ENCODE results near the gene IRAG1. TPM values are rescaled to one million over a fixed set of nuclear protein-coding genes. Genes with fewer than 3 reads are reported as not detected.

IRAG1 gene
- total RNA-seq, 1 experiment from 2014 or later: not detected

GRCh38 chr11:10720881-10721376 is 27.4 kb upstream of the IRAG1 start:
- CTCF ChIA-PET: no interaction called here
- intact Hi-C loops (cut with micrococcal nuclease): no loop called here
- Mint-ChIP-seq H3K36me3 (ENCODE audit: insufficient read depth, unreplicated experiment) (no peaks in the 10 kb centered on the region), H3K27me3 (ENCODE audit: insufficient read depth, unreplicated experiment) (peaks cover 11% of the 10 kb centered on the region), H3K9me3 (ENCODE audit: unreplicated experiment) (peaks cover 9% of the 10 kb centered on the region), H3K4me3 (ENCODE audit: unreplicated experiment) (no peak overlapping the region), H3K27ac (ENCODE audit: low read depth, unreplicated experiment) (no peak overlapping the region), H3K4me1 (ENCODE audit: insufficient read depth, unreplicated experiment) (no peaks in the 10 kb centered on the region)
- DNase-seq (ENCODE audit: unreplicated experiment): no peak
- no peak for TF ChIP-seq CTCF (IDR thresholded peaks at IDR 0.05; ENCODE audit: unreplicated experiment)
- BruUV-seq (replicated peaks): no TSS peak
- POLR2A ChIA-PET: no interaction called here

GRCh38 chr11:10719616-10720015 is 26.1 kb upstream of the IRAG1 start:
- H3K36me3 Mint-ChIP-seq (ENCODE audit: insufficient read depth, unreplicated experiment): no peaks in the 10 kb centered on the region
- CTCF ChIA-PET: interaction anchor here (0.7 to 0.8 kb wide), 2 partner anchors 401 to 406 kb away, joined by 3 read pairs; no protein-coding TSS in a partner anchor
- H3K27me3 Mint-ChIP-seq (ENCODE audit: insufficient read depth, unreplicated experiment): peaks cover 11% of the 10 kb centered on the region
- H3K4me3 Mint-ChIP-seq (ENCODE audit: unreplicated experiment): no peak overlapping the region
- TF ChIP-seq CTCF (IDR thresholded peaks at IDR 0.05; ENCODE audit: unreplicated experiment): no peak
- BruUV-seq (replicated peaks): no TSS peak
- POLR2A ChIA-PET: interaction anchor here (0.8 kb wide), 1 partner anchor 32 kb away, joined by 4 read pairs; no protein-coding TSS in a partner anchor
- intact Hi-C loops (cut with micrococcal nuclease): no loop called here
- H3K9me3 Mint-ChIP-seq (ENCODE audit: unreplicated experiment): peaks cover 9% of the 10 kb centered on the region
- no peak overlapping the region for H3K27ac Mint-ChIP-seq (ENCODE audit: low read depth, unreplicated experiment)
- H3K4me1 Mint-ChIP-seq (ENCODE audit: insufficient read depth, unreplicated experiment): peaks cover 3% of the 10 kb centered on the region
- no peak for DNase-seq (ENCODE audit: unreplicated experiment)

- H3K27ac Mint-ChIP-seq (ENCODE audit: low read depth, unreplicated experiment): no peak overlapping the region
- intact Hi-C loops (cut with micrococcal nuclease): no loop called here
- H3K4me3 Mint-ChIP-seq (ENCODE audit: unreplicated experiment): no peak overlapping the region
- no peak for TF ChIP-seq CTCF (IDR thresholded peaks at IDR 0.05; ENCODE audit: unreplicated experiment)
- H3K27me3 Mint-ChIP-seq (ENCODE audit: insufficient read depth, unreplicated experiment): peaks cover 11% of the 10 kb centered on the region
- ChIA-PET CTCF (interaction anchor here (0.7 to 1.5 kb wide), 4 partner anchors 175 to 413 kb away, joined by 3 to 4 read pairs (median 3); partner anchors contain the start of gene RNF141), POLR2A (no interaction called here)
- no peak for DNase-seq (ENCODE audit: unreplicated experiment)
- no peaks in the 10 kb centered on the region for H3K36me3 Mint-ChIP-seq (ENCODE audit: insufficient read depth, unreplicated experiment)
- H3K4me1 Mint-ChIP-seq (ENCODE audit: insufficient read depth, unreplicated experiment): peaks cover 3% of the 10 kb centered on the region
- peaks cover 9% of the 10 kb centered on the region for H3K9me3 Mint-ChIP-seq (ENCODE audit: unreplicated experiment)
- BruUV-seq (replicated peaks): no TSS peak
Observed at GRCh38 chr11:10716543-10717259, 23.1 kb upstream of the IRAG1 start.

- ChIA-PET POLR2A (no interaction called here), CTCF (interaction anchor here (0.7 kb wide), 1 partner anchor 255 kb away, joined by 3 read pairs; no protein-coding TSS in a partner anchor)
- intact Hi-C loops (cut with micrococcal nuclease): no loop called here
- peaks cover 3% of the 10 kb centered on the region for H3K4me1 Mint-ChIP-seq (ENCODE audit: insufficient read depth, unreplicated experiment)
- peak; percentile 27 for DNase-seq (ENCODE audit: unreplicated experiment)
- no peaks in the 10 kb centered on the region for H3K36me3 Mint-ChIP-seq (ENCODE audit: insufficient read depth, unreplicated experiment)
- H3K27me3 Mint-ChIP-seq (ENCODE audit: insufficient read depth, unreplicated experiment): peaks cover 11% of the 10 kb centered on the region
- H3K27ac Mint-ChIP-seq (ENCODE audit: low read depth, unreplicated experiment): no peak overlapping the region
- no TSS peak for BruUV-seq (replicated peaks)
- peaks cover 9% of the 10 kb centered on the region for H3K9me3 Mint-ChIP-seq (ENCODE audit: unreplicated experiment)
- no peak for TF ChIP-seq CTCF (IDR thresholded peaks at IDR 0.05; ENCODE audit: unreplicated experiment)
- no peak overlapping the region for H3K4me3 Mint-ChIP-seq (ENCODE audit: unreplicated experiment)
Observed at GRCh38 chr11:10716122-10716521, 22.6 kb upstream of the IRAG1 start.

Measured in MCF 10A (cell line).